Measurements from ENCODE around the gene TICAM1. TPM values are rescaled to one million over a fixed set of nuclear protein-coding genes. Genes with fewer than 3 reads are reported as not detected.
"Not testable (repeated sequence)": the region's sequence is repeated elsewhere in the genome, so short reads cannot be mapped to it uniquely, and the experiment has no call there.

The TICAM1 gene
- total and polyA plus RNA-seq, 7 donors: 7.4 to 17.0 (median 11.4) TPM

GRCh38 chr19:4852484-4852883 is 21.0 kb upstream of the TICAM1 start:
- intact Hi-C loops (cut with DNase I): loop anchor here (2.0 to 5.0 kb wide), 2 partner anchors 44 to 120 kb away; no protein-coding TSS in a partner anchor
- 92 to 95% (median 92%) methylated on average over 6 of the region's 6 CpGs for WGBS, 3 donors
- H3K27me3 ChIP-seq (ENCODE audit: insufficient read depth in 3 of 3, low read length in 2 of 3): no peaks in the 10 kb centered on the region

GRCh38 chr19:4851551-4852290 is 20.2 kb upstream of the TICAM1 start:
- 74 to 81% (median 76%) methylated on average over 36 to 42 of the region's 42 CpGs for WGBS, 3 donors
- Histone ChIP-seq H3K9me3 (no peaks in the 10 kb centered on the region), H3K4me3 (no peak overlapping the region), H3K27ac (no peak overlapping the region), H3K4me1 (no peaks in the 10 kb centered on the region), H3K27me3 (ENCODE audit: insufficient read depth in 3 of 3, low read length in 2 of 3) (no peaks in the 10 kb centered on the region), H3K36me3 (ENCODE audit: insufficient read depth in 1 of 2, low read depth in 1 of 2) (peaks cover 8 to 85% of the 10 kb centered on the region in 2 donors)
- intact Hi-C loops (cut with DNase I): loop anchor here (1.0 to 5.0 kb wide), 3 partner anchors 40 to 119 kb away; no protein-coding TSS in a partner anchor
- DNase-seq: peak; percentile 79 to 87
- peak; percentile 79 to 90 (median 86) for ATAC-seq
- peak; percentile 85 for TF ChIP-seq CTCF (IDR thresholded peaks at IDR 0.05)

More at GRCh38 chr19:4852484-4852883, 21.0 kb upstream of the TICAM1 start:
- no peak overlapping the region for H3K4me3 ChIP-seq
- H3K27ac ChIP-seq: no peak overlapping the region
- ATAC-seq (peak in 3 of 4 donors; percentile 3 to 25 (median 16)), DNase-seq (no peak)
- no peaks in the 10 kb centered on the region for H3K9me3 ChIP-seq
- no peak for TF ChIP-seq CTCF (IDR thresholded peaks at IDR 0.05)
- peaks cover 11 to 85% of the 10 kb centered on the region in 2 donors for H3K36me3 ChIP-seq (ENCODE audit: insufficient read depth in 1 of 2, low read depth in 1 of 2)
- no peaks in the 10 kb centered on the region for H3K4me1 ChIP-seq

GRCh38 chr19:4849019-4849418 is 17.5 kb upstream of the TICAM1 start:
- DNase-seq (no peak), ATAC-seq (no peak)
- TF ChIP-seq CTCF (IDR thresholded peaks at IDR 0.05): no peak
- Histone ChIP-seq H3K4me1 (peaks cover 5% of the 10 kb centered on the region), H3K36me3 (ENCODE audit: insufficient read depth in 1 of 2, low read depth in 1 of 2) (peaks cover 10 to 80% of the 10 kb centered on the region in 2 donors), H3K4me3 (no peak overlapping the region), H3K27me3 (ENCODE audit: insufficient read depth in 3 of 3, low read length in 2 of 3) (no peaks in the 10 kb centered on the region), H3K9me3 (no peaks in the 10 kb centered on the region), H3K27ac (no peak overlapping the region)
- WGBS, 3 donors: 94 to 95% (median 95%) methylated on average over 7 of the region's 7 CpGs
- intact Hi-C loops (cut with DNase I): no loop called here

GRCh38 chr19:4847190-4847973 is 15.9 kb upstream of the TICAM1 start:
- no peak overlapping the region for H3K27ac ChIP-seq
- 87 to 90% (median 90%) methylated on average over 22 to 23 of the region's 23 CpGs for WGBS, 3 donors
- H3K4me3 ChIP-seq: no peak overlapping the region
- peaks cover 10 to 84% of the 10 kb centered on the region in 2 donors for H3K36me3 ChIP-seq (ENCODE audit: insufficient read depth in 1 of 2, low read depth in 1 of 2)
- TF ChIP-seq CTCF (IDR thresholded peaks at IDR 0.05): no peak
- DNase-seq (no peak), ATAC-seq (peak in 1 of 4 donors; percentile 23)
- H3K4me1 ChIP-seq: peaks cover 5% of the 10 kb centered on the region
- H3K27me3 ChIP-seq (ENCODE audit: insufficient read depth in 3 of 3, low read length in 2 of 3): no peaks in the 10 kb centered on the region
- intact Hi-C loops (cut with DNase I): no loop called here
- H3K9me3 ChIP-seq: no peaks in the 10 kb centered on the region

GRCh38 chr19:4845975-4846374 is 14.5 kb upstream of the TICAM1 start:
- WGBS, 3 donors: 24 to 59% (median 38%) methylated on average over 5 to 9 of the region's 9 CpGs
- Histone ChIP-seq H3K27ac (peak overlapping the region; percentile 60), H3K36me3 (ENCODE audit: insufficient read depth in 1 of 2, low read depth in 1 of 2) (peaks cover 10 to 85% of the 10 kb centered on the region in 2 donors)
- H3K27me3 ChIP-seq (ENCODE audit: insufficient read depth in 3 of 3, low read length in 2 of 3); H3K4me3 ChIP-seq; H3K9me3 ChIP-seq; intact Hi-C loops (cut with DNase I); H3K4me1 ChIP-seq: not testable (repeated sequence)
- DNase-seq (peak in 1 of 2 donors; percentile 65), ATAC-seq (peak in 3 of 4 donors; percentile 18 to 66 (median 29))
